Upper lobe of right lung (tissue), 1 donor: ENCODE measurements around the gene CRYL1. TPM values are rescaled to one million over a fixed set of nuclear protein-coding genes. Genes with fewer than 3 reads are reported as not detected.

ENCODE experiments used
- ATAC-seq: fragments of 200-7000 bp; cut with Tn5 transposase; one replicate; pipeline ENCODE4 v1.9.1; 2020; ENCODE audit warnings: mild to moderate bottlenecking, moderate library complexity
- DNase-seq: peaks from one replicate; pipeline ENCODE4 v3.0.0-alpha.2; 2020
- H3K27ac ChIP-seq: fragments of 200-600 bp; one replicate; pipeline ENCODE4 v1.8.0; 2022
- H3K27me3 ChIP-seq: fragments of 200-600 bp; one replicate; pipeline ENCODE4 v1.8.0; 2022; ENCODE audit warnings: mild to moderate bottlenecking
- H3K36me3 ChIP-seq: fragments of 200-600 bp; one replicate; pipeline ENCODE4 v1.8.0; 2022
- H3K4me1 ChIP-seq: fragments of 200-600 bp; one replicate; pipeline ENCODE4 v1.8.0; 2022
- H3K4me3 ChIP-seq: fragments of 200-600 bp; one replicate; pipeline ENCODE4 v1.8.0; 2022; ENCODE audit warnings: mild to moderate bottlenecking
- H3K9me3 ChIP-seq: fragments of 200-600 bp; one replicate; pipeline ENCODE4 v1.8.0; 2022
- intact Hi-C: fragments of 100-400 bp; cut with DNase I; formaldehyde crosslinking; loops from one replicate; pipeline ENCODE4 v1.11.0; 2022
- long read RNA-seq: library from polyadenylated mRNA; unstranded; transcript quantifications from one replicate; pipeline ENCODE4 v2.0.0, GENCODE V29; 2021
- total RNA-seq: library from RNA; stranded (reverse); fragmentation: NEBNext Ultra II Directional; extraction: Animal tissue kit (Norgen Biotek cat#: 25700); gene quantifications from one replicate; pipeline ENCODE4 v1.2.1, GENCODE V29; 2021
- TF ChIP-seq, protein P1 (sequence below): fragments of 200-600 bp; IDR thresholded peaks from one replicate; pipeline ENCODE4 v1.8.0; 2022; ENCODE audit warnings: antibody characterized with exemption
- donor health status: DM: no; HTN: yes; CAD: no; lungs with severe emphysema.

The CRYL1 gene, protein sequence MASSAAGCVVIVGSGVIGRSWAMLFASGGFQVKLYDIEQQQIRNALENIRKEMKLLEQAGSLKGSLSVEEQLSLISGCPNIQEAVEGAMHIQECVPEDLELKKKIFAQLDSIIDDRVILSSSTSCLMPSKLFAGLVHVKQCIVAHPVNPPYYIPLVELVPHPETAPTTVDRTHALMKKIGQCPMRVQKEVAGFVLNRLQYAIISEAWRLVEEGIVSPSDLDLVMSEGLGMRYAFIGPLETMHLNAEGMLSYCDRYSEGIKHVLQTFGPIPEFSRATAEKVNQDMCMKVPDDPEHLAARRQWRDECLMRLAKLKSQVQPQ
- total RNA-seq: 28.5 TPM
- long read RNA-seq, transcript CRYL1-201 (8 exons, 1,485 nt): major isoform, 29 of 40 reads
- long read RNA-seq, partial matches to known transcripts: 4 of 40 reads
- long read RNA-seq, other reads (novel, unspliced or antisense): 2 of 40 reads

DNA sequence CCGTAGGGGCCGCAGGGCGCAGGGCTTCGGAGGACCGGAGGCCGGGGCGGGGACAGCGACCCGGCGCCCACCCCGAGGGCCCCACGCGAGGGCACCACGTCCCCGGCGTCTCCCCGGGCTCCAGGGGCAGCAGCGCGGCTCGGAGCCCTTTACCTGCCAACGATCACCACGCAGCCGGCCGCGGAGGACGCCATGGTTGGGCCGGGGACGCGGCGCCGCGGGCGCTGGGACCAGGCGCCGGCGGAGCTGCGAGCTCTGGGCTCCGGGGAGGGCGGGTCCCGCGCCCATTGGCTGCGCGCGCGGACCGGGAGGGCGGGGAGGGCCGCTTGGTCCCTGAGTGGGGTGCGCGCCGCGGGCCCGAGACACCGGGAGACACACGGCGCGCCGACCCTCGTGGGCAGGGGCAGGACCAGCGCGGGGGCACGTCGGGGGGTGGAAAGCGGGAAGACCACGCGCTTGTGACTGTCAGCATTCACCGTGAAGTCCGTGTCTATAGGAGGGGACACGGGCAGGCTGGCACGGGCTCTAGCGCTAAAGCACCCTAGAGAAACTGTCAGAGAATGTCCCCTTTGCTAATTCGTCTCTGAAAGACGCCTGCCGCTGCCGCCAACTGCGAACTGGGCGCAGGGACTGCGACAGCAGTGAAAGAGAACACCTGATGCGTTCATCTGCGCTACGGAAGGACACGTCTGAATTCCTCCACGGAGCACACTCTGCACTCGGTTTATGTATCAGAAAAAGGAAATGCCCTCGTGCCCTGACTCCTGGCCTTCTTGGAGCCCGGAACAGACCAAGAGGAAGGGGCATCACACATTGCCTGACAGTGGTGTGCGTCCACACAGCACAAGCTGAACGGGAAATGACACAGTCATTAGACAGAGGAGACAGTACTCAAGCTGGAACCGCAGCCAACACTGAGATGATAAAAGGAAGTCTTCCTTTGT, at the start of gene CRYL1:
Gene CRYL1 (minus strand): TSS at position 257 of the 944 bp plus-strand sequence. CDS start 63 bp downstream, at position 194.
- ATAC-seq (peak; percentile 98), DNase-seq (peak; percentile 91)
- TF ChIP-seq, protein P1, sequence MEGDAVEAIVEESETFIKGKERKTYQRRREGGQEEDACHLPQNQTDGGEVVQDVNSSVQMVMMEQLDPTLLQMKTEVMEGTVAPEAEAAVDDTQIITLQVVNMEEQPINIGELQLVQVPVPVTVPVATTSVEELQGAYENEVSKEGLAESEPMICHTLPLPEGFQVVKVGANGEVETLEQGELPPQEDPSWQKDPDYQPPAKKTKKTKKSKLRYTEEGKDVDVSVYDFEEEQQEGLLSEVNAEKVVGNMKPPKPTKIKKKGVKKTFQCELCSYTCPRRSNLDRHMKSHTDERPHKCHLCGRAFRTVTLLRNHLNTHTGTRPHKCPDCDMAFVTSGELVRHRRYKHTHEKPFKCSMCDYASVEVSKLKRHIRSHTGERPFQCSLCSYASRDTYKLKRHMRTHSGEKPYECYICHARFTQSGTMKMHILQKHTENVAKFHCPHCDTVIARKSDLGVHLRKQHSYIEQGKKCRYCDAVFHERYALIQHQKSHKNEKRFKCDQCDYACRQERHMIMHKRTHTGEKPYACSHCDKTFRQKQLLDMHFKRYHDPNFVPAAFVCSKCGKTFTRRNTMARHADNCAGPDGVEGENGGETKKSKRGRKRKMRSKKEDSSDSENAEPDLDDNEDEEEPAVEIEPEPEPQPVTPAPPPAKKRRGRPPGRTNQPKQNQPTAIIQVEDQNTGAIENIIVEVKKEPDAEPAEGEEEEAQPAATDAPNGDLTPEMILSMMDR: no peak
- Histone ChIP-seq H3K9me3 (no peaks in the 10 kb centered on the region), H3K36me3 (no peaks in the 10 kb centered on the region), H3K27ac (peak within 1 kb of the TSS; percentile 91), H3K27me3 (no peaks in the 10 kb centered on the region), H3K4me1 (peaks cover 8% of the 10 kb centered on the region), H3K4me3 (peak within 1 kb of the TSS; percentile 86)
- intact Hi-C loops: no loop called here

DNA sequence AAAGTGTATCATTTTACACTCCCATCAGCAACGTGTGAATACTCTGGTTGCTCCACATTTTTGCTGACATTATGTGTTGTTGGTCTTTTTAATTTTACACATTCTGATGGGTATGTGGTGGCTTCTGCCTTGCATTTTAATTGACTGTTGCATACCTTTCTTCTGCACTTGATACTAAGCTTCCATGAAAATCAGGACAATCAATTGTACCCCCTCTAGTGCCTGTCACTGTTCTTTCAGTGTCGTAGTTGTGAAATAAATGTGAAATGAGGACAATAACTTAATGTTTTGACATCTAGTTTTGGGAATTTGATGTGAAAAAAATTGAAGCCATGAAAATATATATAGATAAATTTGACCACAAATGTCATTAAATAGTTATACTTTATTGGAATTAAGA, 48.0 kb upstream of the CRYL1 start:
- ATAC-seq (no peak), DNase-seq (no peak)
- TF ChIP-seq, protein P1: no peak
- intact Hi-C loops: no loop called here
- H3K27me3 ChIP-seq: no peaks in the 10 kb centered on the region
- H3K4me1 ChIP-seq: no peaks in the 10 kb centered on the region
- H3K9me3 ChIP-seq: no peaks in the 10 kb centered on the region
- H3K27ac ChIP-seq: no peak overlapping the region
- H3K36me3 ChIP-seq: no peaks in the 10 kb centered on the region
- no peak overlapping the region for H3K4me3 ChIP-seq

DNA sequence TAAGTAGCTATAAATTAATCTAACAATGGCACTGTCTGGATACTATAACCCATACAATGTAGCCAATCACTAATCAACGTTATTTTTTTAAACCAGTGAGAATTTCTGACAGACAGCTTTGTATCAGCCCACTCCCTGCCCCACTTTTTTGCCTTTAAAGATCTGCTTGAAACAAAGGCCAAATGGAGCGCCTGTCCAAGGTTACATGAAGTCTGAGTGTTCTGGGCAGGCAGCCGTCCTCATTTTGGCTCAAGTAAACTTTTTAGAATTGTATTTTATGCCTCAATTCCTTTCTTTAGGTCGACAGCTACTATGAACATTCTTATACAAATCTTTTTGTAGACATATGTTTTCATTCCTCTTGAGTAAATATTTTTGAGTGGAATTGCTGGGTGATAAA, 47.5 kb upstream of the CRYL1 start:
- ATAC-seq: no peak
- no peak overlapping the region for H3K4me3 ChIP-seq
- no peak overlapping the region for H3K27ac ChIP-seq
- intact Hi-C loops: no loop called here
- H3K9me3 ChIP-seq: no peaks in the 10 kb centered on the region
- H3K27me3 ChIP-seq: no peaks in the 10 kb centered on the region
- no peak for DNase-seq
- no peaks in the 10 kb centered on the region for H3K36me3 ChIP-seq
- H3K4me1 ChIP-seq: peaks cover 3% of the 10 kb centered on the region
- TF ChIP-seq, protein P1: no peak

DNA sequence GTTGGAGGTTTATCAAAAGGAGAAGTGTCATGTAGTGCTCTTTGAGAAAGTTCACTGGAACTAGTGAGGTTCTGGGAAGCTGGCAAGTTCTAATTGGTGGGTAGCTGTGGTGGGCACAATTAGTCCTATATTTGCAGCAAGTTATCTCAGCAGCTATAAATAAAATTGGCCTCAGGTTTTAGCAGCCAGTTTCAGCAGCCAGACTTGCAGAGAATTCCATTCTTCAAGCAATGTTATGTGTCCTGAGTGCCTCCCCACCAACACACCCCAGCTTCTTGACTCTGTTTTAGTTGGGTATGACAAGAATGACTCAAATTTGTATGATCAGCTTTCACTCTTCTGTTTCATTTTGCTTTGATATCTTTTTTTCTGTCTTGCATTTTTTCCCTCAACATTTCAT, 46.0 kb upstream of the CRYL1 start:
- intact Hi-C loops: no loop called here
- Histone ChIP-seq H3K27me3 (no peaks in the 10 kb centered on the region), H3K9me3 (no peaks in the 10 kb centered on the region), H3K27ac (no peak overlapping the region), H3K36me3 (no peaks in the 10 kb centered on the region), H3K4me3 (no peak overlapping the region), H3K4me1 (peaks cover 8% of the 10 kb centered on the region)
- DNase-seq: no peak
- TF ChIP-seq, protein P1: no peak
- no peak for ATAC-seq

DNA sequence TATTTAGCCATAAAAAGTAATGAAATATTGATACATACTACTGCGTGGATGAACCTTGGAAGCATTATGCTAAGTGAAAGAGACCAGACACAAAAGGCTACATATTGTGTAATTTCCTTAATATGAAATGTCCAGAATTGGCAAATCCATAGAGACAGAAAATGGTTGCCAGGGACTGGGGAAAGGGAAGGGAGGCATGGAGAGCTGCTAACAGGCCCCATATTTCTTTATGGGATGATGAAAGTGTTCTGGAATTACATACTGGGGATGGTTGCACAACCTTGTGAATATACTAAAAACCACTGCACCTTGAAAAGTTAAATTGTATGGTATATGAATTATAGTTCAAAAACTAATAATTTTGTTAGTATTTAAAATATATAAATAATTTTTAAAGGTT, 44.9 kb upstream of the CRYL1 start:
- Histone ChIP-seq H3K27ac (no peak overlapping the region), H3K27me3 (no peaks in the 10 kb centered on the region), H3K4me1 (peaks cover 8% of the 10 kb centered on the region), H3K9me3 (no peaks in the 10 kb centered on the region), H3K36me3 (no peaks in the 10 kb centered on the region), H3K4me3 (no peak overlapping the region)
- TF ChIP-seq, protein P1: no peak
- DNase-seq (no peak), ATAC-seq (no peak)
- intact Hi-C loops: no loop called here
